NCI-H446 treated with DMSO at 0.1 percent for 48 hours (cell line): ENCODE measurements around the gene CLCNKB.

Experiments used
- DNase-seq: peaks from one replicate; lab custom pipeline; 2025; lab: John Stamatoyannopoulos, UW

CLCNKB gene

DNA sequence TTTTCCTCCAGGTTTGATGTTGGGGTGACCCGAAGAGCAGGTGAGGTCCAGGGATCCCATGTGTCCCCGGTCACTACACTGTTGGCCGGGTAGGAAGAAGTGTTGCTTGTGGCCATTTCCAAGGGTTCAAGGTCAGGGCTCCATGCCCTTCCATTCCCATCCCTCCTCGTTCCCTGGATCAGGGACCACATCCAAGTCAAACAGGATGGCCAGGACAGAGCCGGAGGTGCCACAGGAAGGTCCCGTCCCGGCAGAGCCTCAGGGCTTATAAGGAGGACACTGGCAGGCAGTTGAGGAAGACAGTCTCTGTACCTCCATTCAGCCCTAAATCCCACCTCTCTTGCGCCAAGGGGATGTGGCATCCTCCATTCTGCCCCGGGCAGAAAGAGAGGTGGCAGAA, 51.9 kb downstream of the CLCNKB start:
- no peak for DNase-seq

DNA sequence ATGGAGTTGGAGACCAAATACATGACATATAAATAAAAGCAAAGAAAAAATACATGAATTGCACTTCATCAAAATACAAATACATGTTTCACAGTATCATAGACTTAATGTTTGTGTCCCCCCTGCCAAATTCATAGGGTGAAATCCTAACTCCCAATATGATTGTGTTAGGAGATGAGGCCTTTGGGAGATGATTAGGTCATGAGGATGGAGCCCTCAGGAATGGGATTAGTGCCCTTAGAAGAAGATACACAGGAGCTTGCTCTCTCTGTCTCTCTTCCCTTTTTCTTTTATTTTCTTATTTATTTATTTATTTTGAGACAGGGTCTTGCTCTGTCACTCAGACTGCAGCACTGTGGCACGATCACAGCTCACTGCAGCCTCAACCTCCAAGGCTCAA, 55.8 kb downstream of the CLCNKB start:
- no peak for DNase-seq

DNA sequence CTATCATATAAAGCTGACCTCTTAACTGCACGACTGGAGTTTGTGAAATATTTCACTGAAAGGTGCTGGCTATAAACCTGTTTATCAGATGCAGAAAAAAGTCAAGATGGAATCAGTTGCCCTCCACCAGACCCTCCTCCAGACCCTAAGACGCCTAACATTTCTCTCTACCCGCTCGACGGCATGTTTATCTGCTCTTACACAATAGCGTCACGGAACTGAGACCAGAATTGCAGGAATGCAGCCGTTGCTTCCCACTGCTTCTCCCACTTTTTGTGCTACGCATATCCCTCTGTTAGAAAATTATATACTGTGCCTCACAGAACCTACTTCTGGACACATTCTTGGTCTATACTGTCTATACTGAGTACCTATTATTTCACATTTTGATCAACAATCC, 58.0 kb downstream of the CLCNKB start:
- DNase-seq, result no peak
